C4-2B (cell line): ENCODE results near the gene TAS2R14.

ENCODE experiments used
- ZFX ChIP-seq: fragments of 450-650 bp; IDR thresholded peaks from 2 replicates; pipeline ENCODE4 v1.6.1; 2017
- TF ChIP-seq, protein P1 (sequence below): fragments of 450-650 bp; conservative IDR thresholded peaks from 2 replicates; pipeline ENCODE4 v1.5.1; 2017; ENCODE audit warnings: mild to moderate bottlenecking

DNA sequence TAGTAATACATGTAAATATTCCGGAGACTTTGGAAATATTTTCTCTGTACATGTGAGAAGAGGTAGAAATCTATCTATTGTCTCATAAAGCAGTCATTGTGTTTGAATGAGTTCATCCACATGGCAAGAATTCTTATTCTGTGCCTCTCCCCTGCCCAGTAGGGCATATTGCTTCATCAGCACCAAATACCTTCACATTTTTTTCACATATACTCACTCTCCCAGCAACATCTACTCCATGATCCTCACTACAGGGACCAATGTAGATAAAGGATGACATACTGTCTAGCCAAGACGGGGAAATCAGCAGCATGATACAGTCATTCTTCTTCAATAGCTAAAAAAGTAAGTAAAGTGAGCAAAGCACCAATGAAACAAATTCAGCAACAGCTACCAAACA is 1.3 kb upstream of the TAS2R14 start:
- TF ChIP-seq, protein P1, sequence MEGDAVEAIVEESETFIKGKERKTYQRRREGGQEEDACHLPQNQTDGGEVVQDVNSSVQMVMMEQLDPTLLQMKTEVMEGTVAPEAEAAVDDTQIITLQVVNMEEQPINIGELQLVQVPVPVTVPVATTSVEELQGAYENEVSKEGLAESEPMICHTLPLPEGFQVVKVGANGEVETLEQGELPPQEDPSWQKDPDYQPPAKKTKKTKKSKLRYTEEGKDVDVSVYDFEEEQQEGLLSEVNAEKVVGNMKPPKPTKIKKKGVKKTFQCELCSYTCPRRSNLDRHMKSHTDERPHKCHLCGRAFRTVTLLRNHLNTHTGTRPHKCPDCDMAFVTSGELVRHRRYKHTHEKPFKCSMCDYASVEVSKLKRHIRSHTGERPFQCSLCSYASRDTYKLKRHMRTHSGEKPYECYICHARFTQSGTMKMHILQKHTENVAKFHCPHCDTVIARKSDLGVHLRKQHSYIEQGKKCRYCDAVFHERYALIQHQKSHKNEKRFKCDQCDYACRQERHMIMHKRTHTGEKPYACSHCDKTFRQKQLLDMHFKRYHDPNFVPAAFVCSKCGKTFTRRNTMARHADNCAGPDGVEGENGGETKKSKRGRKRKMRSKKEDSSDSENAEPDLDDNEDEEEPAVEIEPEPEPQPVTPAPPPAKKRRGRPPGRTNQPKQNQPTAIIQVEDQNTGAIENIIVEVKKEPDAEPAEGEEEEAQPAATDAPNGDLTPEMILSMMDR, result no peak
- TF ChIP-seq ZFX, result no peak
